Neural cell (in vitro differentiated cells): ENCODE results near the gene CSH2.

Experiments
- CTCF ChIP-seq: fragments of 450-650 bp; IDR thresholded peaks from 2 replicates; pipeline ENCODE4 v1.5.1; 2014; ENCODE audit warnings: antibody characterized with exemption, mild to moderate bottlenecking, moderate library complexity; ENCODE audit not compliant: poor library complexity, severe bottlenecking
- EP300 ChIP-seq: fragments of 450-650 bp; conservative IDR thresholded peaks from 2 replicates; pipeline ENCODE4 v1.6.1; 2014; ENCODE audit warnings: antibody characterized with exemption, mild to moderate bottlenecking, moderate library complexity; ENCODE audit not compliant: poor library complexity, severe bottlenecking
- POLR2AphosphoS5 ChIP-seq: IDR thresholded peaks from 2 replicates; pipeline ENCODE4 v1.6.1; 2012
- TAF1 ChIP-seq: IDR thresholded peaks from 2 replicates; pipeline ENCODE4 v1.6.1; 2012; ENCODE audit warnings: low read depth

GRCh38 chr17:63917646-63918045, 44.2 kb upstream of the CSH2 start:
- no peak for TF ChIP-seq CTCF
- TF ChIP-seq POLR2AphosphoS5 = no peak
- TF ChIP-seq EP300 = no peak
- TF ChIP-seq TAF1 = no peak
